Measurements from ENCODE around the gene LYRM4.

Gene LYRM4

DNA sequence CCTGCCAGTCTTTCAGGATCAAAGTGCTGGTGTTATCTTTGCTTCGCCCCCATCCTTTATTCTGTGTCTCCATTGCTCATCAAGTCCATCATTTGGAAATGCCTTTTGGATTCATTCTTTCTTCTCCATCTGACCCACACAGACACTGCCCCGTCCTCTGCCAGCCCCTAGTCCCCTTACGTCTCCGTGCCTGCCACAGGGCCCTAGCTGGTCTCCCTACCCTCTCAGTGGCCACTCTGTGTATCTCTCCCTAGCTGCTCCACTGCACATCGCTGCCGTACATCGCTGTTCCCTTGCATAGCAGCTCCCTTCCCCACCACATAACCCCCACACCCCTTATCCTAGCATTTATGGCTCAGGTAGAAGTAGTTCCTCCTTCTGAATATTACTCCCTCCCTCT lies 159.9 kb downstream of the LYRM4 start:
- DNase-seq (ENCODE audit: low spot score) (no peak), FAIRE-seq (no peak)

DNA sequence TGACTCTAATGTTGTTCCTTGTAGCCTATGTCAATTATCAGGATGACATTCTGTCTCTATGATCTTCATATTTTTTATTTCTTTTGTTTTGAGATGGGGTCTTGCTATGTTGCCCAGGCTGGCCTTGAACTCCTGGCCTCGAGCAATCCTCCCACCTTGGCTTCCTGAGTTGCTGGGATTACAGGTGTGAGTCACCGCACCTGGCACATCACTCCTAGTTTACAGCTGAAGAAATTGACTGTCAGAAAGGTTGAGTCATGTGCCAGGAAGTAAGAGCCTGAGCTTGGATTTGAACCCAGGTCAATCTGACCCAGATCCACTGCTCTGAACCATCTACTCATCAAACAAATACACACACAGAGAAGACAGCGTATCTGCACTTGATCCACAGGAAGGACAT lies 161.2 kb downstream of the LYRM4 start:
- no peak for FAIRE-seq
- peak; percentile 18 for DNase-seq (ENCODE audit: low spot score)

DNA sequence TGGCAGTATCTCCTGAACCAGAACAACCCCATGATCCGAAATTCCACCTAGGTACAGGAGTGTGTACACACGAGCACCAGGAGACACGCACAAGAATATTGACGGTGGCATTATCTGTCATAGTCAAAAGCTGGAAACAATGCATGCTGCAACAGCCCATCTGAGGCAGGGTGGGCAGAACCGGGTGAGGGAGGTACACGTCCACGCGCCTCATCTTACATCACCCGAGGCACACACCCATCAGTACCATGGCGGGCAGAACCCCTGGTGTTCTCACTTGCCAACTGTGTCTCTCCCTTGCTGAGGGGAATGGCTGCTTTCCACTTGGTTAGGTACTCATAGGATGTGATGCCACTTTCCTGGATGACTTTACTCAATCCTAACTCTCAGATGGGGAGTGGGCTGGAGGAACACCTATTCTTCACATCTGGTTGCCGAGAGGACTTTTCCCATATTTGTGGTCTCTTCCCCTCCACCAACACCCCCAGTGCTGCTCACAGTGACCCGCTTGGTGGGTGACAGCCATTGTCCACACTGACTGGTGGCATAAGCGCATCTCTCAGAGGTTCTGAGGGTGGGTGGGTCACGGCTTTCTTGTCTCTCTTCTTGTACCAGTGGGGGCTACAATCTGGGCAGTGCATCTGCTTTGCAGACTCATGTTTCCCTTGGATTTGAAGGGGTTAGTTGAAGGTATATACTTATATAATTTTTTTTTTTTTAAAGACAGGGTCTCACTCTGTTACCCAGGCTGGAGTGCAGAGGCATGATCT lies 162.1 kb downstream of the LYRM4 start:
- FAIRE-seq (no peak), DNase-seq (ENCODE audit: low spot score) (no peak)

DNA sequence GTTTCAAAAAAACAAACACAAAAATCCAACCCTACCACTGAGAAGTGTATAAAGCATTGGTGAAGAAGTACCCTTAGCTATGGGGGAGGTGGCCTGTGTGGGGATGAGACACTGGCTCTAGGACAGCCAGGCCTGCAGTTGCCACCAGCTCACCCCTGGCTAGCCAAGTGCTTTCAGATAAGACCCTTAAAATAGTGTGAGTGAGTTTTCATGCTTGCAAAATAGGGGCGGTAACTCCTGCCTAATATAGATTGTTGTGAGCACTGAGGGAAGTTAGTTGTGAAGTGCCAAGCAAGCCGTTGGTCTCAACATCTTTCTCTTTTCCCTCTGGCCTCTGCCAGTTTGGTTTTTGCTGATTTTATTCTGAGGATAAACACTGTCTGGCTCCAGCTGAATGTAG lies 164.3 kb downstream of the LYRM4 start:
- DNase-seq (ENCODE audit: low spot score) (no peak), FAIRE-seq (no peak)

DNA sequence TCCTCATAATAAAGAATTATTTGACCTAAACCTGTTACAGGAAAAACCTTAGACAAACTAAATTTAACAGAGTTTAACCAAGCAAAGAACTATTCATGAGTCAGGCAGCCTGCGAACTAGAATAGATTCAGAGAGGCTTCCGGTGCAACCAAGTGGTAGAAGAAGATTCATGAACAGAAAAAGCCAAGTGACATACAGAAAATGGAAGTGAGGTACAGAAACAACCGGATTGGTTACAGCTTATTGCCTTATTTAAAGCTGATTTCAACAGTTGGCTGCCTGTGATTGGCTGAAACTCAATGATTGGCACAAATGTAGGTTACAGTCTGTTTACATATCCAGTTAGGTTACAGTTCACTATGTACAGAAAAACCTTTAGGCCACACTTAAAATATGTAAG lies 165.5 kb downstream of the LYRM4 start:
- DNase-seq (ENCODE audit: low spot score), result peak; percentile 56
- peak; percentile 81 for FAIRE-seq

DNA sequence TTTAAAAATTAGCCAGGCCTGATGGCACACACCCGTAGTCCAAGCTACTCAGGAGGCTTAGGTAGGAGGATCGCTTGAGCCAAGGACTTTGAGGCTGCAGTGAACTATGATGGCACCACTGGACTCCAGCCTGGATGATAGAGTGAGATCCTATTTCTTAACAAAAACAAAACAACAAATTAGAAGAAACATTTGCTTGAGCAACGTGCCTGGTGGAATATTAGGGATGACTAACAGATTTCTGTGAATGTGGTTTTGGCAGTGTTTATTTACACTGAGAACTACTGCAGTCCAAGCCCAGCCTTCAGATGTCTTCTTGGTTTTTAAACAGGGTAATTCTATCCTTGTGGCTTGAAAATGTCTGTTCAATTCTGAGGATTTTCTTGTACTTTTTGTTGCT lies 166.4 kb downstream of the LYRM4 start:
- peak; percentile 31 for FAIRE-seq
- peak; percentile 16 for DNase-seq (ENCODE audit: low spot score)

DNA sequence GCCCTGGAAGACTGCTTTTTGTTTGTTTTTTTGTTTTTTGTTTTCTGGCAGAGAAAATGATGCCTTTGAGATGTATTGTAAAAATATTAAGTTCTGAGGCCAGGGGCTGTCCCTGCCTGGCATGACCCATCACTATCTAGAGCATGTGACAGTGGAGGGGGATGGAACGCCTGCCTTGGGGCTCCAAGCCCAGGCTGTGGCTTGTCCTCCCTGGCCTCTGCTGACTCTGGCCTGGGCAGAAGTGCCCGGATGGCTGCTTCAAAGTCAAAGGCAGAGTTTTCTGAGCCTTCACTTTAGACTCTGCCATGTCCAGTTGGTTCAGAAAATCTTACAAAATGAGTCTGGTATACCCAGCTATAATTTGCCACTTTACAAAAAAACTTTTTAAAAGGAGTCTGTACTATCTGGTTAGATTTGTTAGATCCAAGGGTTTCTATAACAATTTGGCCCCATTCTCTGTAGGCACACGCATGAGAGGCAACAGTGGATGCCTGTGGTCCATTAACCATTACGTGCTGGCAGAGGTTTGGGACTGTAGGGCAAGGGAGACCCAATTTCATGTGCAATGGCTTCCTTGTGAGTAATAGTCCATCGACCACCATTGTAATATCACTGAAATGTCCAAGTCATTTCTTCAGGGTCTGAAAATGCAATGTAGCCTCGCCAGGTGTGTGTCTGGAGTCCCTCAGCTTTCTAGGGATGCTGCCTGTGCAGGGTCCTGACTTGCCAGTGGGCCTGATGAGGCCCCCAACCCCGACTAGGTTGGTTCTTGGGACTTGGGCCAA lies 167.3 kb downstream of the LYRM4 start:
- no peak for FAIRE-seq
- no peak for DNase-seq (ENCODE audit: low spot score)

DNA sequence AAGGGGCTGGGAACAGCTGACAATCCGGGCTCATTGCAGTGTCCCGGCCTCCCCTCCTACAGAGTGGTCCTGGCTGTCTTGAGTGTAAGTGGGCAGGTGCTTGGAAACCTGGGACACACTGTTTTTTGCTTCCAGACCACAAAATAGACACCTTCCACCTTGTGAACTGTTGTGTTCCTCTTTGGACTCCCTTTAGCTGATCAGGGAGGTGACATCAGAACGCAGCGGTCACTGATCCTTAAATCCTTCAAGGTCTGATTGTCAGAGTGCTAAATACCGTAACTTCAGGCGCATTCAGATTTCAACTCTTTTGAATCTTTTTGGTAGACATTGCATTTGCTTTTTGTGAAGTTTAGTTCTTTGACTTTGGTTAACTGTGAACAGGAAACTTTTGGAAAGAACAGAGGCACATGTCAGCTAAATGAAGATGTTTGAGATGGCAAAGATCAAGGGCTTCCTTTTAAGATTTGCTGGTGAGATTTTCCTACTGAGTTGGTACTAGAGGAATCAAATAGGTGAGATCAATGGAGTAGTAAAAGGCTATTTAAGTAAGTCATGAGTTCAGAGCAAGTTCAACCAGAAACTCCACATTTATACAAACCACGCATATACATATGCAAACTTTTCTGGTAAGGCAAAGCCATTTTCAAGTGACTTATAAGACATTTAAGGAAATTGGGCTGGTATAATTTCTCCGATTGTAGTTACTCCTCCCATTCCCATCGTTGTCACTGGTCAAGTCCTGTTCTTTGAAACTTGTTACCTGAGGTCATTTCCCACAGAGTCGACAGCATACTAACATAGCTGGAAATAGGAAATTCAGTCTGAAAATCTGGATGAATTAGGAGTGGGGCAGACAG lies 169.3 kb downstream of the LYRM4 start:
- no peak for FAIRE-seq
- DNase-seq (ENCODE audit: low spot score), result no peak

DNA sequence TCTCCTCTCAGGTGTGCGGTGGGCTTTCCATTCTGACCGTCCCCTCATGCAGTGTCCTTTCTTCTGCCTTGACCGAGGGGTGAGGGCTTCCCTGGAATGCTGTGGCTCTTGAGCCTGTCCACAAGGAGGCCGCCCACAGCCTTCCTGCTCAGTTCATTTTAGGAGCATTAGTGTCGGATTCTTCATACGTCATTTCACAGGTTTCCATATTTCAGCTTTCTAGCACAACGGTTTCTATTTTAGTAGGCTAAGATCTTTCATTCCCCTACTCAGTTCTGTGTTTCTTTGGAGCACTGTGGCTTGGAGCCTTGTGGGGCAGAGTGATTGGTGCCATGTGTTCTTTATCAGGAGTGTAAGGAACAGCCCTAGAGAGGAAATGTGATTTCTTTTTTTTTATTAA lies 170.1 kb downstream of the LYRM4 start:
- FAIRE-seq, result no peak
- no peak for DNase-seq (ENCODE audit: low spot score)

DNA sequence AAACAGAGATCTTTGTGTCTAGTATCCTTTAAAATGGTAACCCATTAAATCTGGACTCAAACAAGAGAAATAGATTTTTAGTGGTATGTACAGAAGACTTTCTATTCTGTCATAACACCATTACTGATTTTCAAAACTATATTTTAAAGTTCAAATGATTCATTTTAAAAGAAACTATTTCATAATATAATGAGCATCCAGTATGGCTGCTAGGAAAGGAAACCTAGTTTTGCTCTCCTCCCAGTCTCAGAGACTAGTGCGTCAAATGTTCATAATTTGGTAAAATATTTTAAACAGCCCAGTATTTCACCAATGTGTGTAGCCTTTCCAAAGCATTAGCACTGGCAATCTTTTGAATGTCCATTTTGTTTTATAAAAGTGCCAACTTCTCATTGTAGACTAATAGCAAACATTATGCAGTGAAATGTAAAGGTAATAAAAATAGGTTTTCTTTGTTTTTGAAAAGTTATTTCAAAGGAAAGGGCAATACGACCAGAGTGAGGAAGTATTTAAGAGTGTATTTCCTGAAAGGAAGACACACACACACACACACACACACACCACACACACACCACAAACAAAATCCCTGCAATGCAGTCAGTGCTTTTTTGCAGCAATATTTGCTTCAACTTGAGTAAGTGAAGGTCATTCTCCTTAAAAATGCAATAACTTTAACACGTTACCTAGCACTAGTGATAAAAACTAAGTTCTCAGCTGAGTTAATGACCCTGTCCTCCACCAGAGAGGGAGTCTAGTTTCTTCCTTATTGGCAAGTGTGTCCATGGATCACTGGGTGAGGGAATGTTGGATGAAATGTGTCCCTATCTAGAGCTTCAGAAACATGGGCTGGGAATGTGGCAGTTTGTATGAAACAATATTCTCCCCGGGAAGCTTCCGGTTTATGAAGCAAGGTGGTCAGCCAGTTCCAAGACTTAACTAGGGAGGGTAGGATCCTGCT lies 171.0 kb downstream of the LYRM4 start:
- FAIRE-seq, result no peak
- no peak for DNase-seq (ENCODE audit: low spot score)

DNA sequence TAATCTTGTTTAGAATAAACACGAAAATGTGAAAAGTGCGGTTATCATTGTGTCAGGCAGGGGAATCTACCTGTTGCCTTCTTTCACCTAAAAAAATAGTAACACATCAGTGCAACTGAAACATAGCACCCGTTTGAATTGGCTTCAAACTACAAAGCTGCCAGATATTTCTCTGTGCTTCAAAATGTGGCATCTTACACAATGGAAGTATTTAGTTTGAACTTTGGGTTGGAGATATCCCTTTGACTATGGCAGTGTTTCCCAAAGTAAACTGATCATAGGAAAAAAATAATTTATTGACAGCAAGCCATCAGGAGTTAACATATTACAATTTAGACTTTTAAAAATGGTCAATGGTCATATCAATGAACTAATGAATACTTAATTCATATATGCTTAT lies 172.0 kb downstream of the LYRM4 start:
- FAIRE-seq (no peak), DNase-seq (ENCODE audit: low spot score) (no peak)

DNA sequence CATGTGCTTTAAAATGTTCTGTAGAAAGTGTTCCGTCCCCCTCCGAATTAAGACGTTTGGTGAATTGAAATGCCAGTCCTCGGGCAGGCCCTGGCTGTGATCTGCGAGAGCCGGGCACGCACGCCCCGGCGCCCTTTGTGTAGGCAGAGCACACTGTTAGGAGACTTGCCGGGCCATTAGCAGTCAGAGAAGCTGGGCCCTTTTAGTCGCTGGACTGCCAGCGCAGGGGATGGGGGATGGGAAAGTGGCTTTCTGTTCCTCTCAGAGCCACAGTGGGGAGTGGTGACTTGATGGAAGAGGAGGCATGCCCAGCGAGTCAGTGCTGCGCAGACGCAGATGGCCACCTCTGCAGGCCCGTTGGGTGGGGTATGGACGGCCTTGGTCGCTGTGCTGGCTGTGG lies 173.4 kb downstream of the LYRM4 start:
- no peak for DNase-seq (ENCODE audit: low spot score)
- FAIRE-seq, result no peak

DNA sequence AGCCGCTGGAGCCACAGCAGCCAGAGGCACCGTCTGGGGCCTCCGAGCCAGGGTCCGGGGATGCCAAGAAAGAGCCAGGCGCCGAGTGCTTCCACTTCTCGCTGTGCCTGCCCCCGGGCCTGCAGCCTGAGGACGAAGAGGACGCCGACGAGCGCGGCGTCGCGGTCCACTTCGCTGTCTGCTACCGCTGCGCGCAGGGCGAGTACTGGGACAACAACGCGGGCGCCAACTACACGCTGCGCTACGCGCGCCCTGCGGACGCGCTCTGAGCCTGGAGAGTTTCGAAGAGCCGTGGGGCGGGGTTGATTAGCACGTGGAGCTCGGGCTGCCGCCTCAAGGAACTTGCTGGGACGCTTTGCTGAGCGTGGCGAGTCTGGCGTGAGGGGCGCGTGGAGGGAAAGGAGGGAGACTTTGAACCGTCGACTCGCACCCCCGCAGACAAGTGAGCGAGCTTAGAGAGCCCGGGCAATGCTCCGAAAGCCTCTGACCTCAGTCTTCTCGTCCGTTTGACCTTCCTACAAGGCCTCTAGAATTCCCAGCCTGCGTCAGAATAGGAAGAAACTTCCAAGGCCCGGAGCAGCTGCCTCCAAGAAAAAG lies 174.4 kb downstream of the LYRM4 start:
- DNase-seq (ENCODE audit: low spot score) (no peak), FAIRE-seq (no peak)

DNA sequence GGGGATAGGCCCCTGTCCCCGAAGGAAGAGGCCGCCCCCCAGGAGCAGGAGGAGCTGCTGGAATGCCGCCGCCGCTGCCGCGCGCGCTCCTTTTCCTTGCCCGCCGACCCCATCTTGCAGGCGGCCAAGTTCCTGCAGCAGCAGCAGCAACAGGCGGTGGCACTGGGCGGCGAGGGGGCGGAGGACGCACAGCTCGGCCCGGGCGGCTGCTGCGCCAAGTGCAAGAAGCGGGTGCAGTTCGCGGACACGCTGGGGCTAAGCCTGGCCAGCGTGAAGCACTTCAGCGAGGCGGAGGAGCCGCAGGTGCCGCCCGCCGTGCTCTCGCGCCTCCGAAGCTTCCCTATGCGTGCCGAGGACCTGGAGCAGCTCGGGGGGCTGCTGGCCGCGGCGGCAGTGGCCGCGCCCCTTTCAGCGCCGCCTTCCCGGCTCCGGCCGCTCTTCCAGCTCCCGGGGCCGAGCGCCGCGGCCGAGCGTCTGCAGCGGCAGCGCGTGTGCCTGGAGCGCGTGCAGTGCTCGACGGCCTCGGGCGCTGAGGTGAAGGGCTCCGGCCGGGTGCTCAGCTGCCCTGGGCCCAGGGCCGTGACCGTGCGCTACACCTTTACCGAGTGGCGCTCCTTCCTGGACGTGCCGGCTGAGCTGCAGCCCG lies 175.0 kb downstream of the LYRM4 start:
- FAIRE-seq, result no peak
- DNase-seq (ENCODE audit: low spot score), result no peak

DNA sequence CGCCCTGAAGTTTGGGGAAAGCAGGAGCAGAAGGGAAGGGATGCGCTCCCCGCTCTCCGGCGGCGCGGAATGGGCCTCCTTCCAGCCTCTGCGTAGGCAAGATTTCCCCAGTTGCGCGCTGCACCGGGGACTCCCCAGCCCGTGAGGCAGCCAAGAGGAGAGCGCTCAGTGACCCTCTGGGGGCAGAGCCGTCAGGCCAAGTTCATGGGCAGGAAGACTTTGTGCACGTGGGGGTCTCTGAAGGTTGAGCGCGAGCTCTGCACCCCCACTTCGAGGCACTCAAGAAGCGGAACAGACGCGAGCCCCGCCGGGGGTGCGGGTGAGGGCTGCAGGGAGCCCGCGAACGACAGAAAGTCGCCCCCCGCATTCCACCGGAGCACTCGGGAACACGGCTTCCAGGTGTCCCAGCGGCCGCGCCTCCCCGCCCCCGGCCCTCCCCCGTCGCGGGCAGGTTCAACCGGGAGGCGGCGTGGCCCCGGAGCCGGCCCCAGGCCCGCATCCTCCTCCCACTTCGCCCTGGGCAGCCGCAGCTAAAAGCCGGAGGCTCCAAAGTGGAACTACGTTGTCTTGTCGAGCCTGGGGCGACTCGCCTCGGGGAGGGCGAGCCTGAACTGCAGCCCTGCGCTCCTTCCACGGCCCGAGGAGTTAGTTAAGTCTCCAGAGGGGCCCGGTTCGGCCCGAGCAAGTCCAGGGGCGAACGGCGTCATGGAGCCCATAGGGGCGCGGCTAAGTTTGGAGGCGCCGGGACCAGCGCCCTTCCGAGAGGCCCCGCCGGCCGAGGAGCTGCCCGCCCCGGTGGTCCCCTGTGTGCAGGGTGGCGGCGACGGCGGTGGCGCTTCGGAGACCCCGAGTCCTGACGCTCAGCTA lies 175.7 kb downstream of the LYRM4 start, which contains the start of gene PPP1R3G:
TSS of gene PPP1R3G (plus strand) at position 561 of the 867 bp plus-strand sequence. CDS start at position 706, 145 bp downstream.
- FAIRE-seq (no peak), DNase-seq (ENCODE audit: low spot score) (no peak)

DNA sequence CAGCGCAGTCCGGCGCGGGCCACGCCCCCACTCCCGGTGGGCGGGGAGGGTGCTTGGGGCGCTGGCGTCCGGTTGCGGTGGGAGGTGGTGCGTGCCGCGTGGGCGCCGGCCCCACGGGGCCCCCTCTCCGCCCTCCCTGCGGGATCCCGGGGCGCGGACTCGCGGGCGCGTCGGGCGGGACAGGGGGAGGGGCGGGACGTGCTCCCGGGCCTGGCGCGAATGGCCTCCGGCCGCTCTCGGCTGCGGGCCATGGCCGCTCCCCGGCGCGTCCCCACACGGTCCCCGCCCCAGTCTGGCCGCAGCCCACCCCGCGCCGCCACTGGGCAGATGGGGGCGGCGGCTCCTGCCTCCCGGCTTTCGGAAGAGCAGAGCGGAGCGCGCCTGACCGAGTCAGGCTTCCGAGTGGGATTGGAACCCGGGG lies 176.4 kb downstream of the LYRM4 start:
- no peak for FAIRE-seq
- no peak for DNase-seq (ENCODE audit: low spot score)

DNA sequence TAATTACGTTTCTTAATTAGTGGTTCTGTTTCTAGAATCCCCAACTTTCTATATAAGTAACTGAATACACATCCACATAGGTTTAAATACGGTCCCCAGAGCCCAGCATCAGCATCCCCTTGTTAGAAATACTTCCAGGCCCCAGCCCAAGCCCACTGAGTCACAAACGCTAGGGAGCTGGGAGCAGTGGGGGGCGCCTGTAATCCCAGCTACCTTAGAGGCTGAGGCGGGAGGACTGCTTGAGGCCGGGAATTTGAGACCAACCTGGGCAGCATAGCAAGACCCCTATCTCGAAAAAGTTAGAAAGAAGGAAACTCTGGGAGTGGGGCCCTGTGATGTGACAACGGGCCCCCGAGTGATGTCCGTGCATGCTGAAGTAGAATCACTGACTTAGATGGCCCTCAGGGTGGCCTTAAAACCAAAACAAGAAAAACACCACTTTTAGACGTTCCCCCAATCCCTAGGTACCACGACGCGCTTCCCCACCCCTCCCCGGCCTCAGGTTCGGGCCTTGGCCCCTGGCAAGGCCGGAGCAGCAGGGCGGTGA lies 176.9 kb downstream of the LYRM4 start:
- FAIRE-seq (no peak), DNase-seq (ENCODE audit: low spot score) (no peak)

DNA sequence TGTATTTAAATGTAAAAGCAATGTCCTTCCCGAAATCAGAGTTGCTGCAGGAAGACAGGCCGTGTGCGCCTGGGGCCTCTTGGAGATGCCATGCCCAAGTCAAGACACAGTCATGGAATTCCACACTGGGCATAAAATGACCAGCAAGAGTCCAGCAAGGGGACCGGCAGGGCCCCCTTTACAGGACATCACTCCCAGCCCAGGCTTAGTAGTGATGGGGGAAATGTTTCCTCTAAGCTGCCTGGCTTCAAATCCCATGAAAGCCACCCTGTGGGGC lies 177.5 kb downstream of the LYRM4 start:
- no peak for FAIRE-seq

More for the DNA sequence above, 177.5 kb downstream of the LYRM4 start:
- DNase-seq (ENCODE audit: low spot score), result no peak

Measured in RCC 7860 (cell line).